Suppressor macrophage treated with lipopolysaccharide for 4 hours (primary cell): ENCODE measurements around the gene RAB9B.
"Not testable (repeated sequence)": the region's sequence is repeated elsewhere in the genome, so short reads cannot be mapped to it uniquely, and the experiment has no call there.

Source experiments
- DNase-seq: peaks from one replicate; pipeline ENCODE4 v3.0.0-alpha.2; 2020

RAB9B gene, protein sequence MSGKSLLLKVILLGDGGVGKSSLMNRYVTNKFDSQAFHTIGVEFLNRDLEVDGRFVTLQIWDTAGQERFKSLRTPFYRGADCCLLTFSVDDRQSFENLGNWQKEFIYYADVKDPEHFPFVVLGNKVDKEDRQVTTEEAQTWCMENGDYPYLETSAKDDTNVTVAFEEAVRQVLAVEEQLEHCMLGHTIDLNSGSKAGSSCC

DNA sequence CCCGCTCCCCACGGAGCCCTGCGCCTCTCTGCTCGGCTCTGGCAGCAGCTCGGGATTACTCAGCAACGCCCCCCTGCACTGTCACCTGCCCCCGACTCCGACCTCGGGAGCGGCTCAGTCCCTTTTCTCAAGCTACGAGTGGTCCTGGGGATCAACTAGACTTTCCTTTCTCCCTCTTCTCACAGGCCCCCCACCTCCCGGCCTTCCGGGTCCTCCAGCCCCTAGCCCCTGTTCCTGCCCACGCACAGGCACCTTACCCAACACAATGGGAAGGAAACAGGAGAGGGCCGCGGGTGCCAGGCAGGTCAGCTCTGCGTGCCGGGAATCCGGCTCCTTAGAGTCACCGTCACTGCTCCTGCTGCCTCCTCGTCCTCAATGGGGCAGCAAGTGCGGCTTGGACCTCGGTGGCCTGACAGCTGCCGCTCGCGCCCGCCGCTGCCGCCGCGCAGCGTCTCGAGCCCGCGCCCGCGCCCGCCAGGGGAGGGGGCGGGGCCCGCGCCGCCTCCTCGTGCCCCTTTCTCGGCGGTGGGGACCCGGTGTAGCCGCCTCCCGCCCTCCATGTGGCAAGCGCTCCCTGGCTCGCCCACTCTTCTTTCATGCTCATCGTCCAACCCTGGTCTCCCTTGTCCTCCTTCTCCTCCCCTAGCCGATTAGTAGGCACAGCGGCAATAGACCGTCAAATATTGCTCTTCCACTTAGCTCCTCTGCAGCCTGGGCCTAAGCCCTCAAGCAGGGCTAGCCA is at the start of gene RAB9B:
RAB9B (minus strand) TSS at position 455 of the 742 bp plus-strand sequence. CDS start 6,473 bp downstream, outside the sequence.
- DNase-seq = no peak

DNA sequence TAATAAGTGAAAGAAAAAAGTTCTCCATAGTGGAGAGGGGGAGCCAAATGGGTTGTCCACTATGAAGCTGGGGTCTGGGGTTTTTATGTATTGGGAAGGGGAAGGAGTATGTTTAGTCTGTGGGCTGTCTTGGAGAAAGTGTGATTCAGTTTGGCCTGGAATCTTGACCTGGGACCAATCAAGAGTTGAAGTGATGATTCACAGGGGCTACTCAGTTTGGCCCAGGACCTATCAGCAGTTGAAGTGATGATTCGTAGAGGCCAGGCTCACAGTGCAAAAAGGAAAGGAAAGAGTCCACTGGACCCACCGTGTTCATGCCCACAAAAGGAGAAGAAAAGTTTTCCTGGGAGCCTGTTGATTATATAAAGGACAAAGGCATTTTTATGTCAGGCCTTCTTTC is 47.3 kb upstream of the RAB9B start:
- no peak for DNase-seq

DNA sequence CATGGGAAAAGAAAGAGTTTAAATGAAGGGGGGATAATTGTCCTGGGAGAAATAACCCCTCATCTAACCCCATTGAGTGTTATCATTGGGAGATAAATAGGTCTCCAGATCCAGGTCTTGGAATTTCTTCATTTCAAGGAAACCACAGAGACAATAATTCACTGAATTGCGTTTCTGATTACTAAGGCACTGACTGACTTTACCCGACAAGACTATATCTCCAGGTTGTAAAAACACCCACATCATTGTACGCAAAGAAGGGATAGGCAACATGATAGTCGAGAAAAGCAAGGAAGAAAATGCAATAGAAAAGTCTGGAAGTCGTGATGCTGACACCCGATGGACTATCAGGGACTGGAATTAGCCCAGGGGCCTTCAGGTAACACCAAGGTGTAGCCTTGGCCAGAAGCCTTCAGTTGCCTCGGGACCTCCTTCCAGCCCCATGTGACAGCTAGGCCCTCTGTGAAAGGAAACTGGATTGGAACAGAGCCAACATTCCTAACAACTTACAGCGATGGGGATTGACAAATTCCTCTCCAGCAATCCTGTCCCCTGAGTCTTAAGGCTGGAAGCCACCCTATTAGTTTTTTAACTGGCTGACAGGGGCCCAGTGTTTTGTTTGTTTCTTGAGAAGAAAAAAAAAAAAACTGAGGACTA is 46.5 kb upstream of the RAB9B start:
- no peak for DNase-seq

DNA sequence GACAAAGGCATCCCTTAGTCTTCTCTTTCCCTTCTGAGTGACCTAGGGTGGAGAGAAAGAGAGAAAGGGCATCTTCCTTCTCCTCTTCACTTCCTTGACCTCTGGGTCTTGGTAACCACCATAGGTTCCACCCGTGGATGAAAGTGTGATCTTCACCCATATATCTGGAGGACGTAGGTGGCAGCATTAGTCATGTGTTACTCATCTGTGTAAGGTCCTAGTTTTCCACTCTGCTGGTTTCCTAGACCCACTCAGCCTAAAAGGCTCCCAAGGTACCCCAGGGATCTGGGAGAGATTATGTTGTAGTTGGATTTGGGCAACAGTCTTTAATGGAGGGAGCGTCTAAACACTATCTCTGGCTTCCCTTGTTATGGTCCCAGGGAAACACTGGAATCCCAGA is 45.5 kb upstream of the RAB9B start:
- no peak for DNase-seq

DNA sequence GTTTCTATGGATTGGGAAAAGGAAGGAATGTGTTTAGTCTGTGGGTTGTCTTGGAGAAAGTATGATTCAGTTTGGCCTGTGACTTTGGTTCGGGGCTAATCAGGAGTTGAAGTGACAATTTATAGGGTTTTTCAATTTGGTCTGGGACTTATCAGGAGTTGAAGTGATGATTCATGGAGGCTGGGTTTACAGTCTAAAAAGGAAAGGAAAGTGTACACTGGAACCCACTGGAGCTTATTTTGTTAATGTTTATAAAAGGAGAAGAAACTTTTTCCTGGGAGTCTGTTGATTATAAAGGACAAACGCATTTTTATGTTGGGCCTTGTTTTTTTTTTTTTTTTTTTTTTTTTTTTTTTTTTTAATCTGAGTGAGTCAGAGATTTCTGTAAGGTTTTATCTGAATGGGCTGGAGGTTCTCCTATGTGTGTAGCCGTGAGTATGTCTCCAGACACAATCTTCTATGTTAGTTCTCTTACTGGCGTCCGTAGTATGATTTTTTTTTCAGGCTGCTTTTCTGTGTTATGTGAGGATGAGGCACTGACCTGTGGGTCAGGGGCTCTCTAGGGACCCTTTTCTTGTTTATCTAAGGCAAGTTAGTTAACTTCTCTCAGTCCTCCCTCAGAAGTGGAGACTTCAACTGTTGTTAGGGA is 33.0 kb upstream of the RAB9B start:
- no peak for DNase-seq

DNA sequence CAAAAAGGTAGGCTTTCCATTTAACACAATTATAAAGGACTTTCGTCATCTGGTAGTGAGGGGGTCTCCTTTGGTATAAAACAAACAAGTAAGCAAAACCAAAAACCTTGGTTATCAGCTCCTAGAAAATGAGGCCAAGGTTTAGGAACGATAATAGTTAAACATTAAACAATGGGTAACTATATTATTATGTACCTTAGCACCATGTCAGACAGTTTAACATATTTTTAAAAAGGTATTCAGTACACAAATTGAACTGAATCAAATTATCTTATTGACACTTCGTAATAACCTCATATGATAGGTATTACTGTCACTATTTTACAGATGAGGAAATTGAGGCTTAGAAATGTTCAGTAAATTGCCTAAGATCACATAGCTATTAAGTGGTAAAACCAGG is 32.1 kb upstream of the RAB9B start:
- no peak for DNase-seq

DNA sequence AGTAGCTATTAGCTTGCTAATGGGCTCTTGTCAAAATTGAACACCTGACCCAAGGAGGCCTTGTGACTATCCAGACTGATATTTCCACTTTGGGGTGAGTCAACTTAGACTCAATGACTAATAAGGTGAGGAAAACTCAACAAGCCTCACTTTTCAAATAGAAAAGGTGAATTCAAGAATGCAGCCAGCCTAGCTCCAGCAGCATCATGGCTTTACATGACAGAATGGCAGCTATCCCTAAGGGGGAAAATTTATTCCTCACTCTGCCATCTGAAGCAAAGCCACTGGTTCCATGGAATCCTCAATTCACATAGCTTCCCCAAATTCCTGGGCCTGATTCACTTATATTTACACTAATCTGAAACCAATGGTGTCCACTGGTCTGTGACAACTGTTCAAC is 29.1 kb upstream of the RAB9B start:
- DNase-seq = no peak

DNA sequence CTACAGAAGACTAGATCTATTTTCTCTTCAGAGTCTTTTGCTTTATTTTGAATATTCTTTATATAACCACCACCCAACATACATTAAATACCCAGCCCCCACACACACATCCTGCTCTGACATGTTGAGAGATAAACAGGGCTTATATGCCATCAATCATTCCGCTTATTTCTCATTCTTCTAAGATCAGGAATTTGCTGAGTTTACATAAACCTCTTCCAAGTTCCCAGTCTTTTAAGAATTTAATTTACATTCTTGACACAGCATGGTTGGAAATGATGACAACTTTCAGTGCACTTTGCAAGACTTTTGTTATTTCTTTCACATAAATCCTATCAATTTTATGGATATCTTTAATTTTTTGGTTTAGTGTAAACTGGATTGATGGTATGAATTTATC is 17.5 kb upstream of the RAB9B start:
- no peak for DNase-seq

DNA sequence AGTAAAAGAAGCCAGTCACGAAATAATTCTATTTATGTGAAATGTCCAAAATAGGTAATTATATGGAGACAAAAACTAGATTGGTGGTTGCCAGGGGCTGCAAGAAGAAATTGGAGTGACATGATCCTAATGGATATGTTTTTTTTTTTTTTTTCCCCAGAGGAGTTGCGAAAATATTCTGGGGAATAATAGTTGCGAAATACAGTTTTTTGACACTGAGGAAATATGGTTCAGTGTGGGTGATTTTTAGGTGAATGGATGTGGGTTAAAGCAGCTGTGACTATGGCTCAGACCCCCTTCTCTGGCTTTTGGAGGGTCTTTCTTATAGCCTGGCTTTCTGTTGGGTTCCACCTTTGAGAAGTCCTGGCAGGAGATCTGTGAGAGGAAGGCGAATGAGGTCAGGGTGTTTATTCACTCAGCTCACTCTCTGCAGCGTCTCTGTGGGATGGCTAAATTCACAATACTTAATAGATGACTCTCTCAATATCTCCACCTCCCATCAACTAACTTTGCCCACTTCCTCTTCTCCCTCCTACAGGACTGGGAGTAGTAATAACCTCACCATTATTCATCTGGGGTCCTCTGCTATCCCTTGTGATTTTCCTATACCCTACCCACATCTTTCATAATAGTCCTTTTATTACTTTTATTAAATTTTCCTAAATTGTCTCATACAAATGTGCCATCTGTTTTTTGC is 15.3 kb upstream of the RAB9B start:
- peak; percentile 7 for DNase-seq

DNA sequence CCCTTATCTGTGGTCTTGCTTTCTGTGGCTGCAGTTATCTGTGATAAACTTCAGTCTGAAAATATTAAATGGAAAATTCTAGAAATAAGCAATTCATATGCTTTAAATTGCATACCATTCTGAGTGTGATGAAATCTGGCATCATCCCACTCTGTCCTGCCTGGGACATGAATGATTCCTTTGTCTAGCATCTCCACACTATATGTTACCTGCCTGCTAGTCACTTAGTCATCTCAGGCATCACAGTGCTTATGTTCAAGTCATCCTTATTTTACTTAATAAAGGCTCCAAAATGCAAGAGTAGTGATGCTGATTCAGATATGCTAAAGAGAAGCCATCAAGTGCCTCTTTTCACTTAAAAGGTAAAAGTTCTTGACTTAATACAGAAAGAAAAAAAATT is 14.3 kb upstream of the RAB9B start:
- DNase-seq = no peak

DNA sequence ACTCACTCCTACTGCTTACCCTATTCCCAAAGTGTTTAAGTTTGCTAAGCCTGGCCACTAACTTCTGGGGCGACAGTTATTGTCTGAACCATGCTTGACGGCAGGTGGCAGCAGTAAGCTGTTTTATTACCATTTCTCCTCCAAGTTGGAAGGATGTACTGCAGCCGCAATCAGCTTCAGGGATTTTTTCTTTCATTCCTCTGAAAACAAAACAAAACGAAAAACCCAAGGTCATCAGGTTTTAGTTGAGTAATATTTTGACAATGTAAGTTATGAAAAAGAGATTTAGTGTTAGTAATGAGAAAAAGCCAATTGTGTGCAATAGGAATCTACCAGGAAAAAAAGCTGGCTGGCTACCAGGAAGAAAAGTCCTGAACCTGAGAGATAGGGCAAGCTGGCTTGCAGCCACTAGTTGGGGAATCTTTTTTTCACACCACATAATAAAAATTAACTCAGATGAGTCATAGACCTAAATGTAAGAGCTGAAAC is 13.2 kb upstream of the RAB9B start:
- DNase-seq = peak; percentile 42

DNA sequence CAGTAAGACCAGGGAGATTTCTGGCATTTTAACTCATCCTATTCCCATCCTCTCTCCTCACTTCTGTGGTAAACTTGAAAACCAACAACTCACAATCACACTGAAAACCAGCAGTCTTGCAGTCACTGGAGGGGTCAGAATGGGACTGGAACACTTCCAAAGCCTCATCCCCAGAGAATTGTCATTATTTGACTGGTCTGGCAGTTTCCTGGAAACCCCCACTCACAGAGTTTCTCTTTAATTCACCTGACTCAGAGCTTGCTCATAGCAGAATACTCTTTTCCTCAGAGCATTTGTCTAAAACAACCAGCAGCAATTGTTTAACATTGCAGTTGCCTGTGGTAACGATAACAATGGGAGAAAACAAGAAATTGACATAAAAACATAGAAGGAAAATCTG is 7.3 kb upstream of the RAB9B start:
- no peak for DNase-seq

DNA sequence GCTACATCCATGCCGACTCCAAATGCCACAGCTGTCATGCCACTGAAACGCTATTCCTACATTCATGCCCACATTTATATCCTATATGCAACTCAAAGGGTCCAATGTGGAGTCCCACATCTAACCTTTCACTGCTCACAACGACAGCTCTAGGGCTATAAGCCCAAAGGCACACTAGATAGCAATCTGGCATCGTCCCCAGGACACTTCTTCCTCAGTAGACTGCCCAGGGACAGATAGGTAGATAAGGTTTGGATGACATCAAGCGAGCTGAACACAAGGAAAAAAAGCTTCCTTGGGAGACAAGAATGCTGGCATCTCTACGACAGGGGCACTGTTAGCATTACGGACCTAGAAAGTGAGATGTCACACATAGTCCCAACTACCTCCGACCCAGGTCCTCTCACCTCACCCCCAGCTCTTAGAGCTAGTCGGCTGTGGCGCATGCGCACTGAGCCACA is 685 bp downstream of the RAB9B start:
- DNase-seq = peak; percentile 57

DNA sequence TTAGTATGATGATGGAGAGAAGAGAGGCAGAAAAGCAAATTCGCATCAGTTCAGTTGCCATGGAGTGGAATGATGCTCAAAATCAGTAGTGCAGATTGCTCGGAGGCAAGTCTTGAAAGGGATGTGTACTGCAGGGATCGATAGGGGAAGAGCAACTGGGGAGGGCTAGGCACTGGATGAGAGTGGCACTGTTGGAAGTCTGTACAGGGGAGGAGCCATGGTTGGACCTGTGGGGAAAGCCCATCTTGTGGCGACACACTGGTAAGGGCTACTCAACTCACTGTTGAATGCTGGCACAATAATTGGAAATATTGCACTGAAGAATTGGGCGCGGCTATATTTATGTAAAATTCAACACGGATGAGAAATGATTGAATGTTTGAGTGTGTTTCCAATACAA is 1.2 kb downstream of the RAB9B start:
- no peak for DNase-seq

DNA sequence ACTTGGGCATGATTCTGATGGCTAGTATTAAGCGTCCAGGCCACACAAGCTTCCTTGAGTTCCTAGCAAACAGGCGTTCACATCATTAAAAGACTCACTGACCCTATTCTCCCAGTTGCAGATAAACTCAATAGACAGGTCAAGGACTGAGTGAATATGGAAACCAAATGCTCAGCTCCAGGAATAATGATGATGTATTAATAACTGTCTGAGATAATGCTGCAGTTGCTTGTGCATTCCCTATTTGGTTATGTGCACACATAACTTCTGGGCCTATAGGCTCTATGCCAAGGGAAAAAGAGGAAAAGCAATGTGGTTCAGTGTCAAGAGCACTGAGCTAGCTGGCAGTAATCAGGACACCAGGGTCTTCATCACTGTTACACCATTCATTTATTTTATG is 3.5 kb downstream of the RAB9B start:
- DNase-seq = no peak

DNA sequence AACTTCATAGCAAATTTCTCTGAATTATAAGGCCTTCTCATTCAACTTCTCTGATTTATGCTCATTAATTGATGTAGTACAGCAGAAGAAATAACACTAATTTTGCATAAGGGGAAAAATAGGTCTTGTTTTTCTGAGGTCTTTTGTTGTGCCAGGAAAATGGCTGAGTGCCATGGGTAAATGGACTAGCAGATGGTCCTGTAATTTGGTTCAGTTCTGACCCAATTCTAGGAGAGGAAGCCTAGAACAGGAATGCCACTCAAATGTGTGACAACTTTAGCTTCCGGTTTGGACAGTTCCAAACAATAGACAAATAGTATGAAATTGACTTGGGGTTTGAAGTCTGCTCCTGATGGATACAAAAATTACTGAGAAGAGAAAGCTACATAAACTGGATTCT is 6.2 kb downstream of the RAB9B start:
- no peak for DNase-seq

DNA sequence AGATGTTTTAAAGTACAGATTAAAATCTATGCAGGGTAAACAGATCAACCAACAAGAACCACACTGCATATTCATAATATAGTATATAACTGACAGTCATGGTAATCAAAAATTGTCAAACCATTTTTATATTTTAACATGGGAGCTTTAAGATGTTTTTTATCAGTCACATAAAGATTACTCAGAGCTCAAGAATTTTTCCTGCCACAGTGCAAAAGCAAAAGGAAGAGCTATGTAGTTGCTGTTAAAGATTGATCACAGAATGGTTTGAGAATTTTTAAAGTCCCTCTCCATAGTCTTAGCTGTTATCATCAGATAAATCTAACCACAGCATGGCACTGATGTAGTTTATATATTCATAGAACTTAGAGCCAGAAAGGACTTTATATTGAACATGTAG is 8.5 kb downstream of the RAB9B start:
- no peak for DNase-seq

DNA sequence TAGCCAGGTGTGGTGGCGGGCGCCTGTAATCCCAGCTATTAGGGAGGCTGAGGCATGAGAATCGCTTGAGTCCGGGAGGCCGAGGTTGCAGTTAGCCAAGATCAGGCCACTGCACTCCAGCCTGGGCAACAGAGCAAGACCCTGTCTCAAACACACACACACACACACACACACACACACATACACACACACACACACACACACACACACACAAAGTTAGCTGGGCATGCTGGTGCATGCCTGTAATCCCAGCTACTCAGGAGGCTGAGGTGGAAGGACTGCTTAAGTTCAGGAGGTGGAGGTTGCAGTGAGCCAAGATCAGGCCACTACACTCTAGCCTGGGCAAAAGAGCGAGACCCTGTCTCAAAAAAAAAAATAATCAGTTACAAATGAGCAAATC is 11.3 kb downstream of the RAB9B start:
- not testable (repeated sequence) for DNase-seq

DNA sequence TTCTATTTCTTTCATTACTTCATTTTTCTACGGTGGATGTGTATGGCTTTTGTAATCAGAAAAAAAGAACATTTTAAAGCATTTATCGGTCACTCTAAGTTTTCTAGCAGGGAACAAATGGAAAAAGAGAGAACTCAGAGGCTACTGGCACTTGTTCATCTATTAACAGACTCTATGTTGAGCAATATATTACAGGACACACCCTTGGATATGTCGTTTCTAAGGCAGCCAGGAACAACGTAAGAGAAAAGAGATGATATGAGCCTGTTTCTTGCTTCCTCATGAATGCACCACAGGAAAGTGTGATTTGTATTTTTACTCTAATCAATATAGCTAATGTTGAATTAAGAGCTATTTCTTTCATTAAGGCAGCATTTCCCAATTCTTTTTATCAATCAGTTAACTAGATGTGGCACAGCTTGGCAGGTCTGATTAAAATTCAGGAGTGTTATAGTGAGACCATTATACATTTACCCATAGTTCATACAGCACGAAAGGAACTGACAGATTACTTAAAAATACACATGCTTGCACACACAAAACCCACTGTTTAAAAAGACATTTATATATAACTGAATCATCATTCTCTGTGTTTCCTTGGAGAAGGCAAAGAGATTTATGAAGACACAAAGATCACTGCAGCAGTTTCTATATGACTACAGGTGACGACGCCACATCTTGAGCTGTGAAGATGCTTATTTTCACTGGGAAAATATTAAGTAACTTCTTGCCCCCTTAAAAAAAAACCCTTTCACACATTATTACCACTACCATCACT is 13.0 kb downstream of the RAB9B start:
- DNase-seq = no peak

DNA sequence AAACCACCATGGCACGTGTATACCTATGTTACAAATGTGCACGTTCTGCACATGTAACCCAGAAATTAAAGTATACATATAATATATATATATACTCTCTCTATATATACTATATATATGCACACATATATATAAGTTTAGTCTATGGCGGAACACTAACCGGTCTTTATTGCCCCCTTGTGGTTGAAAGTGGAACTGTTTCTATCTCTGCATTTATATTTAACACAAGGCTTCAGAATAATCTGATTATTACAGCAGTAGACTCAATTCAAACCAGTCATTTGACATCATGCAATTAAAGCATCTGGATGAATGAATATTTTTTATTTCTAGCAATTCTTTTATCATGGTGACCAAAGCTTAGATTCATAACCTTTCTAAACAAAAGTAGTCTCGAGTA is 14.6 kb downstream of the RAB9B start:
- peak; percentile 75 for DNase-seq

DNA sequence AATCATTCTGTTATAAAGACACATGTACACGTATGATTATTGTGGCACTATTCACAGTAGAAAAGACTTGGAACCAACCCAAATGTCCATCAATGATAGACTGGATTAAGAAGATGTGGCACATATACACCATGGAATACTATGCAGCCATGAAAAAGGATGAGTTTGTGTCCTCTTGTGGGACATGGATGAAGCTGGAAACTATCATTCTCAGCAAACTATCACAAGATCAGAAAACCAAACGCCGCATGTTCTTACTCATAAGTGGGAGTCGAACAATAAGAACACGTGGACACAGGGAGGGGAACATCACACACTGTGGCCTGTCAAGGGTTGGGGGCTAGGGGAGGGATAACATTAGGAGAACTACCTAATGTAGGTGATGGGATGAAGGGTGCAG is 15.0 kb downstream of the RAB9B start:
- not testable (repeated sequence) for DNase-seq

DNA sequence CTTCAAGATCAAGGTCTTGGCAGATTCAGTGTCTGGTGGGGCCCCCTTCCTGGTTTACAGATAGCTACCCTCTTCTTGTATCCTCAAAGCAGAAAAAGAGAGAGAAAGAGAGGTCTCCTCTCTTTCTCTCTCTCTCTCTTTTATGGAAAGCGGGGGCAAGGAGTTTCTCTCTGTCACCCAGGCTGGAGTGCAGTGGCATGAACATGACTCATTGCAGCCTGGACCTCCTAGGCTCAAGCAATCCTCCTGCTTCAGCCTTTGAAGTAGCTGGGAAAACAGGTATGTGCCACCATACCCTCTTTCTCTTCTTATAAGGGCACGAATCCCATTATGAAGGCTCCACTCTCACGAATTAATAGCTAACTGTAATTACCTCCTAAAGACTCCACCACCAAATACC is 20.2 kb downstream of the RAB9B start:
- no peak for DNase-seq
